Stimulated activated CD4-positive, alpha-beta T cell treated with anti-CD3 and anti-CD28 coated beads, TNF-alpha, amount 100 ng/mL, for 48 hours (primary cell): ENCODE measurements around the gene CCT4.
"Not testable (repeated sequence)": the region's sequence is repeated elsewhere in the genome, so short reads cannot be mapped to it uniquely, and the experiment has no call there.

Experiments
- DNase-seq, 3 donors: peaks; one replicate each; pipeline ENCODE4 v3.0.0-alpha.2; 2020; ENCODE audit warnings: low read depth in 3 of 3

The CCT4 gene, protein sequence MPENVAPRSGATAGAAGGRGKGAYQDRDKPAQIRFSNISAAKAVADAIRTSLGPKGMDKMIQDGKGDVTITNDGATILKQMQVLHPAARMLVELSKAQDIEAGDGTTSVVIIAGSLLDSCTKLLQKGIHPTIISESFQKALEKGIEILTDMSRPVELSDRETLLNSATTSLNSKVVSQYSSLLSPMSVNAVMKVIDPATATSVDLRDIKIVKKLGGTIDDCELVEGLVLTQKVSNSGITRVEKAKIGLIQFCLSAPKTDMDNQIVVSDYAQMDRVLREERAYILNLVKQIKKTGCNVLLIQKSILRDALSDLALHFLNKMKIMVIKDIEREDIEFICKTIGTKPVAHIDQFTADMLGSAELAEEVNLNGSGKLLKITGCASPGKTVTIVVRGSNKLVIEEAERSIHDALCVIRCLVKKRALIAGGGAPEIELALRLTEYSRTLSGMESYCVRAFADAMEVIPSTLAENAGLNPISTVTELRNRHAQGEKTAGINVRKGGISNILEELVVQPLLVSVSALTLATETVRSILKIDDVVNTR

GRCh38 chr2:61888267-61889055, at the start of gene CCT4:
TSS of gene CCT4 (minus strand) at chr2:61888656. CDS start at chr2:61888507, 149 bp downstream.
- peak; percentile 75 to 82 (median 81) for DNase-seq

DNA sequence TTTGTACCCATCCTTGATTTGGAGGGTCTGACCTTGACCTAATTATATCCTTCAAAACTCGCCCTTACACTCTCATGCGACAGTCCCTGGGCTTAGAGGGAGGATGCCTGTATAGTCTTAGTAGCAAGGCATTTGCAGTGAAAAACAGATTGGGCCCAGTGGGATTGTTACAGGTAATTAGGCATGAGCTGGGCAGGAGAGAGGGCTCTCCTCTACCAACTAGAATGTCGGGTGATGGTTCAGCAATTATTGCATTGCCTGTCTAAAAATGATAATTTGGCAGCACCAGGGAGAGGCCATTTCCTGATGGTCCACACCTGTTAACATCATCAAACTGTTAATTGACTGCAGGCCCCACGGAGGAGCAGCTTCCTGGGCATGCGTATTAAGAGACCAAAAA, 49.4 kb upstream of the CCT4 start:
- no peak for DNase-seq

GRCh38 chr2:61937098-61937497, 48.6 kb upstream of the CCT4 start:
- no peak for DNase-seq

DNA sequence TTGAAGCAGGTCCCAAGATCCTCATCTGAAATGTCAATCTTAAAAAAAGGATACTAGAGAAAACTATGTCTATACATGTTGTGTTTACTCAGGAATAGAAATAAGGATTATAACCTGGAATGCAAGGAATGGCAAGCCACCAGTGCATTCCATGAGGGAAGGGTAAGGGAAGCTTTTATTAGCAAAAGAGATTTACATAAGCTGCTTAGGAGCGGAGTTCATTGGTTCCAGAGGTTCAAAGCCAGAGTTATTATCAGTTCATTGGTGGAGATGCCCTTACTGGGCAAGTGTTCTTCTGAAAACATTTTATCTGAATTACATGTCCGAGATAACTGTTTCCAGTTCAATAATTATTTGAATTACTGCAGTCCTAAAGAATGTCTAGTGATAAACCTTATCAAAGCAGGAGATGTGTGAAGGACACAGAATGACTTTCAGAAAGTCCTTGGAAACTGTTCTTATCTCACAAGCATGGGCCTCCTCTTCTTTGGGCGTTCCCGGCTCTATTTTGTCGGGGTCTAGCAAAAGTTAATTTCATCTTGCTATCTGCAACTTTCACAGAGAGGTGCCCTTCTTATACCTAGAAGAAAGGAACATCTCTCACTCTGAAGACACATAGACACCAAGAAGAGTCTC, 40.5 kb upstream of the CCT4 start:
- no peak for DNase-seq

DNA sequence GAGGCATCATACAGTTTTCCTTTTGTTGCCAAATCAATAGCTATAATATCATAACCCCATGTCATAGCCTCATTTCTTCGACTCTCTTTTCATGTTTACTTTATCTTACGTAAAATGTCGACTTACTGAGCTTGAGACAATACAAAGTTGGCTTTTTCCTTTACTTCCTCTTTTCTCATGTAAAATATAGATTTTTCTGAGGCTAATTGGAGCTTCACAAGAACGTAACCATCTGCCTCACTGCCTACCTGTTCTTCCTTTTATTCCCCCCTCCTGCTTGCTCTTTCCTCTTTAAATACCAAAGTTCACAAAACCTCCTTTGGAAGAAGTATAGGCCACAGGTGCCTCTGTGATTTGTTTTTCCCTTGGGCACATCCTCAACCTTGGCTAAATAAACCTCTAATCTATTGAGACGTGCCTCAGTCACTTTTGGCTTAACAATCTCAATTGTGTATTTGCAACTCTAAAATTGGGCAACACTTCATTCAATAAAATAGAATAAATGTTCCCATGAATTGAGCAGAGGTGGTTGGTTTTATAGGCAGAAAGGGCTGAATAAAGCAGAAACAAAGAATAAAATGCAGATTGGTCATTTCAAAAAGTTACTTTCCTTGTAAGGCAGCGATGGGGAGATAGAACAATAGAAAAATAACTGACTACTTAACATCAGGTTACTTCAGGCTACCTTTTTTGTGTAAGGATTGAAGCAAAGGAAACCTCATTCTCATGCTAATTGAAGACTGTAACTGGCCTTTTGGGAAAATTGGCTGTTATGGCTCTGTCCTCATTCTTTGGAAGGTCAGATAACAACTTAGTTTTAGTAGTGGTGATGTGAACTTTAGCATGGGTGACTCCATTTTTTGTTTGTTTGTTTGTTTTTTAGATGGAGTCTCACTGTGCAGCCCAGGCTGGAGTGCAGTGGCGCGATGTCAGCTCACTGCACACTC, 38.3 kb upstream of the CCT4 start:
- DNase-seq: no peak

DNA sequence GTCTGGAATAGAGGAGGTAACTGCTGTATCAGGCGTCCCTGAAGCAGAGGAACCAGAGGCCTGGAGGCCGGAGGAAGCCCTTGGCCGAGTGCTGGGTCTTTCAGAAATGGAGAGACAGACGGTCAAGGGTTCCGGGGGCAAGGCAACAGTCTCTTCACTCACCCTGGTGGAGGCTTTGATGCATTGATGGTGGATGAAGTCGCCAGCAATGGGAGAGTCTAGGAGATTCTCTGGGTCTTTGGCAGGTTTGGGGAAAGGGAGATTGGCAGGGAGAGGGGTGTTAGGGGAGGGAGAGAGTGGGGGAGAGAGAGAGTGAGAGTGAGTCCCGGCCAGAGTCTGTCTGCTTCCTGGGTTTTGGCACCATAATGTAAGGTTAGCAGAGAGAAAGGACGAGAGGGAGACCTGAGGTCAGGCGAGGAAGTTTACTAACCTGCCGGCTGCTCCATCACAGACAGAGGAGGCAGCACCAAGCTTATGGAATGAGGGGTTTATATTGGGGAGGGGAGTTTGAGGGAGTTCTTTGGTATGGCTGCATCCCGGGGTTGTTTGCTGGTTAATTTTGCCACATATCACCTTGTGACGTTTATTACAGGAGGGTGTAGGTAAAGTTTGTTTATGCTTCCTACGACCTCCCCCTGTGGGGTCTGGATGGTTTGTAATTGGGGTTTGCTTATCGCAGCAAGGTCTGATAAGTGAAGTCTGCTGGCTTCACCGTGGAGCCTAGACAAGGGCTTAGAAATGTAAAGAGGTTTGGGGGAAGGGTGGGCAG, 36.6 kb upstream of the CCT4 start:
- DNase-seq: no peak

- DNase-seq: no peak
Observed at GRCh38 chr2:61922714-61923113, 34.3 kb upstream of the CCT4 start.

GRCh38 chr2:61920548-61920947, 32.1 kb upstream of the CCT4 start:
- no peak for DNase-seq

GRCh38 chr2:61914794-61915193, 26.3 kb upstream of the CCT4 start:
- DNase-seq: not testable (repeated sequence)

DNA sequence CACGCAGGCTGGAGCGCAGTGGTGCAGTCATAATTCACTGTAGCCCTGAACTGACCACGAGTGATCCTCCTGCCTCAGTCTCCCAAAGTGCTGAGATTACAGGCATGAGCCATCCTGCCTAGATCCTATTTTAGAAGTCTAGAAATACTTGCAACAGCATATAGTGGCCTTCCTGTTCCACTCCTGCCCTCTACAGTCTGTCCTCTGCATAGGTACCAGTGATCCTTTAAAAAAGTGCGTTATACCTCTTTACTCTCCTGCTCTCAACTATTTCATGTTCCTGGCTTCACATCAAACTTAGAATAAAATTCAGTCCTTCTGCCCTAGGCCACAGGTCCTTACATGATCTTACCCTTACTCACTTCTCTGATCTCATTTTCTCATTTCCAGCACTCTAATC, 23.1 kb upstream of the CCT4 start:
- no peak for DNase-seq

- no peak for DNase-seq
Observed at GRCh38 chr2:61910603-61911002, 22.1 kb upstream of the CCT4 start.

DNA sequence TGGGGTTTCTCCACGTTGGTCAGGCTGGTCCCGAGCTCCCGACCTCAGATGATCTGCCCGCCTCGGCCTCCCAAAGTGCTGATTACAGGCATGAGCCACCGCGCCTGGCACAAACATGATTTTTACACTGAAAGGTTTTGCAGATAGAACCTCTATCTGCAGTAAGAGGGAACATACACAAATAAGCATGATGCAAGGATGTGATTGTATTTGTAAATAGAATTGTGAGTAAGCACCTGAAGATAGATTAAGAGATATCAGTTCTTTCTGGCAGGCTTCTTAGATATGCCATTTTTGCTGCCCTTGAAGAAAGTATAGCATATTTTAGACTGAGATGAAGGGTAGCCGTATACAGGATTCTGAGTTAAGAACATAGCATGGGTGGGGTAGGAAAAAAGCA, 20.7 kb upstream of the CCT4 start:
- DNase-seq: no peak

- DNase-seq: no peak
Observed at GRCh38 chr2:61906186-61906470, 17.7 kb upstream of the CCT4 start.

GRCh38 chr2:61905372-61906185, 17.1 kb upstream of the CCT4 start, which contains the start of gene COMMD1:
TSS of gene COMMD1 (plus strand) at chr2:61905674. CDS start at chr2:61905679, 5 bp downstream.
- DNase-seq: peak; percentile 68 to 84 (median 73)

DNA sequence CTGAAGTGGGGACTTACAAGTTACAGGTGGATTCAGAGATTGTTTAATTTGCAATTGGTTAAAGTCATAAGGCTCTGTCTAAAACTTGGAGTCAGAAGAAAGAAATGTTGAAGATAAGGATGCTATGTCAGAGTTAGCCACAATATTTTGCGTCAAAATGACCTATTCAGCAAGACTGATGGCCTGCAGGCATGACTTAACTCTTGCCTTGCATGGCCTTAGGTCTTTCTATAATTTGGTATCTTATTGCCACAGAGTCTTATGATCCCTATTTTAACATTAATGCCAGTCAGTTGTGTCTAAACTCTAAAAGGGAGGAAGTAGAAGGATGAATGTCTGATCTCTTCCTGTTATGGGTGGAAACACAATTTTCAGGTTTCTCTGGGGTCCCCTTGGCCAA, 11.8 kb upstream of the CCT4 start:
- no peak for DNase-seq

- no peak for DNase-seq
Observed at GRCh38 chr2:61898810-61899209, 10.4 kb upstream of the CCT4 start.

GRCh38 chr2:61887717-61888266, 664 bp downstream of the CCT4 start:
- no peak for DNase-seq

- no peak for DNase-seq
Observed at GRCh38 chr2:61885896-61886603, 2.4 kb downstream of the CCT4 start.

GRCh38 chr2:61882850-61883249, 5.6 kb downstream of the CCT4 start:
- no peak for DNase-seq
